Measurements from ENCODE around the gene HYI. TPM values are rescaled to one million over a fixed set of nuclear protein-coding genes. Genes with fewer than 3 reads are reported as not detected.

HYI gene
- total RNA-seq, 1 donor from 2014 or later = 43.2 TPM

DNA sequence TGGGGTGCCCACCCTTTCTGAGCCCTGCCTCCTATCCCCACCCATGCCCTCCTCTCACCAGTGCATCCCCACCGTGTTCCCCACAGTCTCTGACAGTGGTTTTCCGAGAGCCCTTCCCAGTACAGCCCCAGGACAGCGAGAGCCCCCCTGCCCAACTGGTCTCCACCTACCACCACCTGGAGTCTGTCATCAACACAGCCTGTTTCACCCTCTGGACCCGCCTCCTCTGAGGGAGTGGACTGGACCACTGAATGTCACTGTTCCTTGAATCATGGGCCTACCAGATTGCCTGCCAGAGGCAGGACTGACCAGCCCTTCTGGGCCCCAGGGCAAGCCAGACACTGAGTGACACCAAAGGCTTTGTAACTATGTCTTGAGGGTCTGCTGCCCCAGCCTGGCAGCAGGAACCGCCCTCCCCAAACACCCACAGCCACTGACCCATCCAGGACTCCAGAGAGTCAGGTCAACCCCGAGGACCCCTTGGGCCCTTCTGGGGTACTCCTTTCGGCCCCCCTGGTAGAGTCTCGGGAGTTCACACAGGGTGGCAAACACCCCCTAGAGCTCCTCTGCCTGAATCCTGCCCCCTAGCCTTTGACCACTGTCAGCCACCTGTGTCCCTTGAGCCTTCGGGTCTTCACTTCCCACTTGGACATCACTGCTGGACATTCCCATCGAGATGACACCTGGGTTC is 3.3 kb downstream of the HYI start:
- TF ChIP-seq, protein P1, sequence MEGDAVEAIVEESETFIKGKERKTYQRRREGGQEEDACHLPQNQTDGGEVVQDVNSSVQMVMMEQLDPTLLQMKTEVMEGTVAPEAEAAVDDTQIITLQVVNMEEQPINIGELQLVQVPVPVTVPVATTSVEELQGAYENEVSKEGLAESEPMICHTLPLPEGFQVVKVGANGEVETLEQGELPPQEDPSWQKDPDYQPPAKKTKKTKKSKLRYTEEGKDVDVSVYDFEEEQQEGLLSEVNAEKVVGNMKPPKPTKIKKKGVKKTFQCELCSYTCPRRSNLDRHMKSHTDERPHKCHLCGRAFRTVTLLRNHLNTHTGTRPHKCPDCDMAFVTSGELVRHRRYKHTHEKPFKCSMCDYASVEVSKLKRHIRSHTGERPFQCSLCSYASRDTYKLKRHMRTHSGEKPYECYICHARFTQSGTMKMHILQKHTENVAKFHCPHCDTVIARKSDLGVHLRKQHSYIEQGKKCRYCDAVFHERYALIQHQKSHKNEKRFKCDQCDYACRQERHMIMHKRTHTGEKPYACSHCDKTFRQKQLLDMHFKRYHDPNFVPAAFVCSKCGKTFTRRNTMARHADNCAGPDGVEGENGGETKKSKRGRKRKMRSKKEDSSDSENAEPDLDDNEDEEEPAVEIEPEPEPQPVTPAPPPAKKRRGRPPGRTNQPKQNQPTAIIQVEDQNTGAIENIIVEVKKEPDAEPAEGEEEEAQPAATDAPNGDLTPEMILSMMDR (IDR thresholded peaks at IDR 0.05) = no peak
- Mint-ChIP-seq H3K4me1 (ENCODE audit: unreplicated experiment) (peaks cover 23% of the 10 kb centered on the region), H3K4me3 (ENCODE audit: unreplicated experiment) (no peak overlapping the region), H3K27me3 (ENCODE audit: unreplicated experiment) (no peaks in the 10 kb centered on the region), H3K36me3 (ENCODE audit: unreplicated experiment) (peaks cover 48% of the 10 kb centered on the region), H3K9me3 (ENCODE audit: unreplicated experiment) (no peaks in the 10 kb centered on the region), H3K27ac (ENCODE audit: unreplicated experiment) (peak overlapping the region; percentile 41)
- no peak for DNase-seq (ENCODE audit: extremely low spot score, unreplicated experiment)

DNA sequence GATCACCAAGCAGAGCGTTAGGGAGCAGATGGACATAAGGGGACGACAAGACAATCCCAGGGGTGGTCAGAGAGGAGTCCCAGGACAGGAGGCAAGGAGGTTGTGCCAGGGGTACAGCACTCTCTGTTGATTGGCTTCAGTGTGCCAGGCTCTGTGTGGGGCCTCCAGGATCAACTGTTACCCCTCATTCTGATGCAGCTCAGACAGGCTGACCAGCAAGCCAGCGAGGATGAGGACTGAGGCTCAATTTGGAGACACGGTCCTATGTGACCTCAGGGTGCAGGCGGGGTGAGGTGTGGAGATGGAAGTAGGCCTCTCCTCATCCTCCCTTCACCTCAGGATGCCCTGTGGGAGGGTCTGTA is 4.0 kb downstream of the HYI start:
- Mint-ChIP-seq H3K9me3 (ENCODE audit: unreplicated experiment) (no peaks in the 10 kb centered on the region), H3K4me1 (ENCODE audit: unreplicated experiment) (peaks cover 20% of the 10 kb centered on the region), H3K27me3 (ENCODE audit: unreplicated experiment) (no peaks in the 10 kb centered on the region), H3K36me3 (ENCODE audit: unreplicated experiment) (peaks cover 52% of the 10 kb centered on the region), H3K4me3 (ENCODE audit: unreplicated experiment) (no peak overlapping the region), H3K27ac (ENCODE audit: unreplicated experiment) (no peak overlapping the region)
- TF ChIP-seq, protein P1 (IDR thresholded peaks at IDR 0.05) = no peak
- DNase-seq (ENCODE audit: extremely low spot score, unreplicated experiment) = no peak

DNA sequence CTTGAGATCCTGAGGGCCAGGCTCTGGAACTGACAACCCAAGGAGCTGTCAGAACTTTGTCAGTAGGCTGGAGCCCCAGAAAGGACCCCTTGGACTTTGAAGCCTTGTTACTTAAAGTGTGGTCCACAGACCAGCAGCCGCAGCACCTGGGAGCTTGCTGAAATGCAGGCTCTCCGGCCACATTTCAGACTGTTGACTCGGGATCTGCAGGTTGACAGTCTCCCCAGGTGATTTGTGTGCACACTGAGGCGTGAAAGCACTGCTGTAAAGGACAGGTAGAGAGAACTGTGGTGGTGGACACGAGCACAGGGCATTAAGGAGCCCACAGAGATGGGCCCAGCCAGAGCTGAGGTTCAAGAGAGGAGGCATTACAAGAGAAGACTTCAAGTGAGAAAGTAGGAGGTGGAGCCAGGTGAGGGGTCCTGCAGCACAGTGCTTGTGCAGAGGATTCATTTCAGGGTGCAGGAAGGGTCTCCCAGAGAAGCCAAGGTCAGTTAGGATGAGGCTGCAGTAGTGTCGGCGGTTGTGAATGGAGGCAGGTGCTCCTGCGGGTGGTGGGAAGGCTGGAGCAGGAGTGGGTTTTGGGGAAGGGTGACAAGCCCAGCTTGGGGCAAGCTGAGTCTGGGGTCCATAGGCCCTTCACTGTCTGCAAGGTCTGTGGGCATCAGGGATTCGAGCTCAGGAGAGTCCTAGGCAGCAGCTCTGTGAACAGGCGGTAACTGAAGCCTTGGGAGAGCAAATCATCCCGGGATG is 4.6 kb downstream of the HYI start:
- no peak for DNase-seq (ENCODE audit: extremely low spot score, unreplicated experiment)
- Mint-ChIP-seq H3K4me1 (ENCODE audit: unreplicated experiment) (peaks cover 14% of the 10 kb centered on the region), H3K27ac (ENCODE audit: unreplicated experiment) (no peak overlapping the region), H3K9me3 (ENCODE audit: unreplicated experiment) (no peaks in the 10 kb centered on the region), H3K36me3 (ENCODE audit: unreplicated experiment) (peaks cover 56% of the 10 kb centered on the region), H3K4me3 (ENCODE audit: unreplicated experiment) (no peak overlapping the region), H3K27me3 (ENCODE audit: unreplicated experiment) (no peaks in the 10 kb centered on the region)
- TF ChIP-seq, protein P1 (IDR thresholded peaks at IDR 0.05) = no peak

DNA sequence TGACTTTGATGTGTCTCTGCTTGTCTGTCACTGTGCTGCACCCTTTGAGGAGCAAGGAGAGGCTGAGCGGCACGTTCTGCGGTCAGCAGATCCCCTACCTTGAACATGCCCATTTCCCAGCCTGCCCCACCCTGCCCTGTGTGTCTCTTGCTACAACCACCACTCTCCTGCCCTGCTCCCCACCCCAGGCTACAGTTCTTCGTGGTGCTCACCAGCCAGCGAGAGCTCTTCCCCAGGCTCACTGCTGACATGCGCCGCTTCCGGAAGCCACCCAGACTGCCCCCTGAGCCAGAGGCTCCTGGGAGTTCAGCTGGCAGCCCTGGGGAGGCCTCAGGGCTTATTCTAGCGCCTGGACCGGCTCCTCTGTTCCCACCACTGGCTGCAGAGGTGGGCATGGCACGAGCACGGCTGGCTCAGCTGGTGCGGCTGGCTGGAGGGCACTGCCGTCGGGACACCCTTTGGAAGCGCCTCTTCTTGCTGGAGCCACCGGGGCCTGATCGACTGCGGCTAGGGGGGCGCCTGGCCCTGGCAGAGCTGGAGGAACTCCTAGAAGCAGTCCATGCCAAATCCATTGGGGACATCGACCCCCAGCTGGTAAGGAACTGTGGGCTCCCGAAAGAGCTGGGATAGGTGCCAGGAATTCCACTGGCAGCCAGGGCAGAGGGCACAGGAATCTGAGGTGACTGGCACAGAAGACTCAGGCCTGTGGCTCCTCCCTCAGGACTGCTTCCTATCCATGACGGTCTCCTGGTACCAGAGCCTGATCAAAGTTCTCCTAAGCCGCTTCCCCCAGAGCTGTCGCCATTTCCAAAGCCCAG is 5.6 kb downstream of the HYI start:
- no peak overlapping the region for H3K4me3 Mint-ChIP-seq (ENCODE audit: unreplicated experiment)
- DNase-seq (ENCODE audit: extremely low spot score, unreplicated experiment) = no peak
- TF ChIP-seq, protein P1 (IDR thresholded peaks at IDR 0.05) = no peak
- no peak overlapping the region for H3K27ac Mint-ChIP-seq (ENCODE audit: unreplicated experiment)
- peaks cover 10% of the 10 kb centered on the region for H3K4me1 Mint-ChIP-seq (ENCODE audit: unreplicated experiment)
- peaks cover 60% of the 10 kb centered on the region for H3K36me3 Mint-ChIP-seq (ENCODE audit: unreplicated experiment)
- no peaks in the 10 kb centered on the region for H3K9me3 Mint-ChIP-seq (ENCODE audit: unreplicated experiment)
- H3K27me3 Mint-ChIP-seq (ENCODE audit: unreplicated experiment) = no peaks in the 10 kb centered on the region
